Trophoblast cell (in vitro differentiated cells and primary cell): ENCODE data around the gene PAN2.
A peak's percentile ranks its signal among the peaks of the same experiment; 100 is the strongest.
"Not testable (repeated sequence)": the region's sequence is repeated elsewhere in the genome, so short reads cannot be mapped to it uniquely, and the experiment has no call there.

Experiments used
- DNase-seq, 2 donors: peaks; one replicate each; pipeline ENCODE4 v3.0.0-alpha.2; 2016
- H2AFZ ChIP-seq: 2 replicates; pipeline ENCODE4 v1.6.1; 2013; ENCODE audit warnings: low read length, moderate library complexity, mild to moderate bottlenecking; ENCODE audit not compliant: insufficient read depth, poor library complexity
- H2AK5ac ChIP-seq: 2 replicates; pipeline ENCODE4 v1.6.1; 2013; ENCODE audit warnings: mild to moderate bottlenecking, low read length
- H2BK120ac ChIP-seq: 2 replicates; pipeline ENCODE4 v1.6.1; 2013; ENCODE audit warnings: low read length, mild to moderate bottlenecking, moderate library complexity; ENCODE audit not compliant: insufficient read depth, poor library complexity
- H2BK12ac ChIP-seq: 2 replicates; pipeline ENCODE4 v1.6.1; 2013; ENCODE audit warnings: mild to moderate bottlenecking, low read length, moderate library complexity
- H2BK5ac ChIP-seq: 2 replicates; pipeline ENCODE4 v1.6.1; 2013; ENCODE audit warnings: low read length, low read depth, moderate library complexity, mild to moderate bottlenecking; ENCODE audit not compliant: poor library complexity
- H3K14ac ChIP-seq: 2 replicates; pipeline ENCODE4 v1.6.1; 2013; ENCODE audit warnings: mild to moderate bottlenecking, low read length
- H3K18ac ChIP-seq: 2 replicates; pipeline ENCODE4 v1.6.1; 2013; ENCODE audit warnings: mild to moderate bottlenecking, low read length
- H3K23ac ChIP-seq: 2 replicates; pipeline ENCODE4 v1.6.1; 2013; ENCODE audit warnings: low read length
- H3K27ac ChIP-seq: 2 replicates; pipeline ENCODE4 v1.5.1; 2013; ENCODE audit warnings: low read depth, mild to moderate bottlenecking, inconsistent platforms, low read length, moderate library complexity
- H3K27me3 ChIP-seq: 2 replicates; pipeline ENCODE4 v1.6.1; 2013; ENCODE audit warnings: inconsistent platforms, mild to moderate bottlenecking, low read length, moderate library complexity; ENCODE audit not compliant: insufficient read depth
- H3K36me3 ChIP-seq, 2 experiments: 1 replicate in 1 of 2; 2 replicates in 1 of 2; pipeline ENCODE4 v1.6.1; 2013; ENCODE audit warnings: low read length in 2 of 2, mild to moderate bottlenecking in 2 of 2, moderate library complexity in 1 of 2; ENCODE audit not compliant: insufficient read depth in 2 of 2, control insufficient read depth in 1 of 2
- H3K4ac ChIP-seq: 2 replicates; pipeline ENCODE4 v1.6.1; 2013; ENCODE audit warnings: low read depth, mild to moderate bottlenecking, low read length, moderate library complexity
- H3K4me1 ChIP-seq, 2 experiments: 1 replicate in 1 of 2; 2 replicates in 1 of 2; pipeline ENCODE4 v1.6.1; 2013; ENCODE audit warnings: low read length in 2 of 2, mild to moderate bottlenecking in 2 of 2, moderate library complexity in 1 of 2; ENCODE audit not compliant: insufficient read depth in 2 of 2, control insufficient read depth in 1 of 2
- H3K4me2 ChIP-seq: 2 replicates; pipeline ENCODE4 v1.6.1; 2013; ENCODE audit warnings: inconsistent platforms, mild to moderate bottlenecking, low read length, moderate library complexity
- H3K4me3 ChIP-seq: 2 replicates; pipeline ENCODE4 v1.5.1; 2013; ENCODE audit warnings: mild to moderate bottlenecking, low read depth, low read length, inconsistent platforms
- H3K79me1 ChIP-seq: one replicate; pipeline ENCODE4 v1.6.1; 2013; ENCODE audit warnings: low read length
- H3K79me2 ChIP-seq: 2 replicates; pipeline ENCODE4 v1.6.1; 2013; ENCODE audit warnings: low read length, mild to moderate bottlenecking; ENCODE audit not compliant: control insufficient read depth, insufficient read depth, poor library complexity
- H3K9ac ChIP-seq: 2 replicates; pipeline ENCODE4 v1.6.1; 2013; ENCODE audit warnings: mild to moderate bottlenecking, low read length
- H3K9me3 ChIP-seq: 2 replicates; pipeline ENCODE4 v1.6.1; 2013; ENCODE audit warnings: low read depth, mild to moderate bottlenecking, control low read depth, inconsistent platforms, low read length; ENCODE audit not compliant: insufficient read depth
- H4K12ac ChIP-seq: 2 replicates; pipeline ENCODE4 v1.6.1; 2013; ENCODE audit warnings: low read depth, mild to moderate bottlenecking, low read length, moderate library complexity
- H4K8ac ChIP-seq: 2 replicates; pipeline ENCODE4 v1.6.1; 2013; ENCODE audit warnings: low read depth, mild to moderate bottlenecking, low read length, moderate library complexity
- H4K91ac ChIP-seq: one replicate; pipeline ENCODE4 v1.6.1; 2013; ENCODE audit warnings: low read depth, mild to moderate bottlenecking, low read length, moderate library complexity
- WGBS: extraction: QIAGEN DNeasy Blood & Tissue Kit; methylation state at CpG from one replicate; pipeline ENCODE4 v1.1.7; 2013; ENCODE audit warnings: missing lambda C conversion rate; ENCODE audit not compliant: insufficient read length, insufficient coverage; ENCODE audit errors: extremely low coverage; 5-methylcytosine and 5-hydroxymethylcytosine counted together

PAN2 gene

DNA sequence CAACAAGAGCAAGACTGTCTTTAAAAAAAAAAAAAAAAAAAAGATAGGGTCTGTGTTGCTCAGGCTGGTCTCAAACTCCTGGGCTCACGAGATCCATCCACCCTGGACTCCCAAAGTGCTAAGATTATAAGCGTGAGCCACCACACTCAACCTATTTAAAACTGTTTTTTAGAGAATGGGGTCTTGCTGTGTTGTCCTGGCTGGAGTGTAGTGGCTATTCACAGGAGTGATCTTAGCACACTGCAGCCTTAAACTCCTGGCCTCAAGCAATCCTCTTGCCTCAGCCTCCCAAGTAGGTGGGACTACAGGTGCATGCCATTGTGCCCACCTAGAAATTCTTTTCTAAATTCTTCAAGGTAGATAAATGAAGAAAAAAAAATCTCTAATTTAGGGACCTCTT lies 59.5 kb downstream of the PAN2 start:
- H2BK12ac ChIP-seq: no peak overlapping the region
- H3K4me2 ChIP-seq: no peak overlapping the region
- H4K8ac ChIP-seq: no peak overlapping the region
- whole genome bisulfite sequencing: no CpG with 5 or more reads among the region's 2 CpGs
- no peak overlapping the region for H2BK120ac ChIP-seq
- H3K23ac ChIP-seq: no peak overlapping the region
- no peak overlapping the region for H3K18ac ChIP-seq
- H4K91ac ChIP-seq: no peak overlapping the region
- no peak overlapping the region for H3K9ac ChIP-seq
- no peaks in the 10 kb centered on the region for H3K79me1 ChIP-seq
- H3K9me3 ChIP-seq: no peaks in the 10 kb centered on the region
- no peak overlapping the region for H4K12ac ChIP-seq
- no peak overlapping the region for H2BK5ac ChIP-seq
- peaks cover 55 to 70% of the 10 kb centered on the region in 2 experiments for H3K36me3 ChIP-seq
- no peak overlapping the region for H2AK5ac ChIP-seq
- H3K4me3 ChIP-seq: no peak overlapping the region
- no peaks in the 10 kb centered on the region for H3K4me1 ChIP-seq
- H3K79me2 ChIP-seq: no peaks in the 10 kb centered on the region
- no peak overlapping the region for H3K27ac ChIP-seq
- DNase-seq: no peak
- no peak overlapping the region for H3K4ac ChIP-seq
- H3K14ac ChIP-seq: no peak overlapping the region
- no peaks in the 10 kb centered on the region for H3K27me3 ChIP-seq
- no peak overlapping the region for H2AFZ ChIP-seq

DNA sequence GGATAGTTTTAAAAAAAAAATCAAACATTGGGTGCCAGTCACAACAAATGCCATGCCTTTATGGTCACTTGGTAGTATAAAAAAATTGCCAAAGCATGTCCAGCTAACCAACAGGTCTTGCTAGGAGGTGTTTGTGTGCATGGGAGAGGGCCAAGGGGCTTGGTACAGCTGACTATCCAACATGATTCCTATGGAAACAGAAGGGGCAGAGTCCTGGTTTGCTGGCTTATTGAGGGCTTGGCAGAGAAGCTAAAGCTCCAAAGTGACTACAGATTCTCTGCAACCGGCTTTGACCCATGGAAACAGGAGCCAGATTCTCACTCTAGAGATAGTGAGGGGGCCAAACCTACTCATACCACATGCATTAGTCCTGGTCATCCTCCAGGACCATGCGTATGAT lies 61.3 kb downstream of the PAN2 start:
- not testable (repeated sequence) for H3K79me1 ChIP-seq, H2AK5ac ChIP-seq, H3K27me3 ChIP-seq, H3K4me1 ChIP-seq, H4K12ac ChIP-seq, H2BK5ac ChIP-seq, H3K14ac ChIP-seq, H3K4me2 ChIP-seq, H3K4me3 ChIP-seq, H3K9ac ChIP-seq, H2BK120ac ChIP-seq, H3K4ac ChIP-seq, H2AFZ ChIP-seq, H3K9me3 ChIP-seq, H3K27ac ChIP-seq, H3K23ac ChIP-seq, H4K91ac ChIP-seq, H2BK12ac ChIP-seq, H3K79me2 ChIP-seq, H3K18ac ChIP-seq, H4K8ac ChIP-seq, DNase-seq
- peaks cover 39 to 53% of the 10 kb centered on the region in 2 experiments for H3K36me3 ChIP-seq
- WGBS: no CpG with 5 or more reads among the region's 2 CpGs

DNA sequence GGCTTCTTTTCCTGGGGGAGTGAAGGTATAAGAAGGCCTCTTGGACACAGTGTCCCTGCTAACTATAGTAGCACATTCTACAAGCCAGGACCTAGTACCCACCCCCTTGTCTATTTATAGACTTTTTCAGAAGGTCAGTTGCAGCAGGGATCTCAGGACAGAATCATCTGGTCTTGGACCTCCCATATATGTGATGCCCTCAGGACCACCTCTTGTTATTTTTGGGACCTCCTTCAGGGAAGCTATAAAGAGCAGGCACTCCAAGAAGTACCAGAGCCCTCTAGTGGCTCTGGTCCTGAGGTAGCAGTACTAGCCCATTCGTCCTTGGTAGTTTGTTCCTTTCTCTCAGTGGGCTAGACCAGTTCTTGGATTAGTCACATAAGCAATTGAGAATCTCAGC lies 62.8 kb downstream of the PAN2 start:
- H3K9me3 ChIP-seq: no peaks in the 10 kb centered on the region
- H3K4me3 ChIP-seq: no peak overlapping the region

DNA sequence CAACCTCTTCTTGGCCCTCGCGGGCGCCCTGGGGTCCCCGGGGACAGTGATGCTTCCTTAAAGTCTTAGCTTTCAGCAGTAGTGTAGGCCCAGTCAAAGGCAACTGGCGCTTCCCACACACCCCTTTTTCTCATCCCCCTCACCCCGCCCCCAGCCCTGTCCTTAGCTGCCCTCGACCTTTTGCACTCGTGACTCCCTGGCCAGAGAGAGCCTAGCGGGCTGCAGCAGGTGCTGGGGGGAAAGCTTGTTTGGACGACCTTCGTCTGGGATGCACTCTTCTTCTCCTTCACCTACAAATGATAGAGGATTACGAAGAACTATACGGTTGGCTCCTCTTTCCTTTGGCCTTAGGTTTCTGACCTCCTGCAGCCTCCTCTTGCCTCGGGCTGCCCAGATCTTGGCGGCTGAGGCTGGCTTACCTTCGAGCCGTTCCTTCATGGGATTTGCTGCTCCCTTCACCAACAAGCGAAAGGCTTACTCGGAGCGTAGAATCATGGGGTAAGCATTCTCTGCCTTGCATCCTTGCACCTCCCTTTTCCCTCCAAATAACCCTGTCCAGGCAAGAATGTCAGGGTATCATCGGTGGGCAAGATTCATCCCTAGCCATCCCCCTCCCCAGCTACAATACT lies 66.2 kb downstream of the PAN2 start:
- peaks cover 8 to 16% of the 10 kb centered on the region in 2 experiments for H3K36me3 ChIP-seq
- H2AK5ac ChIP-seq: no peak overlapping the region
- peak overlapping the region; percentile 20 for H3K9ac ChIP-seq
- no peak overlapping the region for H3K14ac ChIP-seq
- peak overlapping the region; percentile 31 for H2AFZ ChIP-seq
- H3K18ac ChIP-seq: no peak overlapping the region
- no peak overlapping the region for H3K27ac ChIP-seq
- H2BK12ac ChIP-seq: no peak overlapping the region
- H3K27me3 ChIP-seq: no peaks in the 10 kb centered on the region
- WGBS: no CpG with 5 or more reads among the region's 21 CpGs
- H3K4me1 ChIP-seq: peaks cover 2 to 4% of the 10 kb centered on the region in 2 experiments
- H2BK120ac ChIP-seq: no peak overlapping the region
- peaks cover 3% of the 10 kb centered on the region for H3K79me1 ChIP-seq
- H3K4ac ChIP-seq: no peak overlapping the region
- peak; percentile 30 to 44 for DNase-seq
- no peak overlapping the region for H4K91ac ChIP-seq
- no peak overlapping the region for H4K12ac ChIP-seq
- peak overlapping the region; percentile 42 for H4K8ac ChIP-seq
- peak overlapping the region; percentile 83 for H3K4me3 ChIP-seq
- H3K4me2 ChIP-seq: peak overlapping the region; percentile 82
- H3K23ac ChIP-seq: no peak overlapping the region
- no peak overlapping the region for H2BK5ac ChIP-seq
- H3K9me3 ChIP-seq: no peaks in the 10 kb centered on the region
- peaks cover 2% of the 10 kb centered on the region for H3K79me2 ChIP-seq

More for the DNA sequence above, 62.8 kb downstream of the PAN2 start:
- H2AK5ac ChIP-seq: no peak overlapping the region
- no peak overlapping the region for H2BK5ac ChIP-seq
- H2BK120ac ChIP-seq: no peak overlapping the region
- H2AFZ ChIP-seq: no peak overlapping the region
- H3K27me3 ChIP-seq: no peaks in the 10 kb centered on the region
- H4K12ac ChIP-seq: no peak overlapping the region
- DNase-seq: peak in 1 of 2 donors; percentile 41
- H3K9ac ChIP-seq: no peak overlapping the region
- H3K4me2 ChIP-seq: no peak overlapping the region
- peaks cover 3% of the 10 kb centered on the region for H3K79me1 ChIP-seq
- no peak overlapping the region for H3K14ac ChIP-seq
- no peak overlapping the region for H4K8ac ChIP-seq
- no peak overlapping the region for H3K18ac ChIP-seq
- no peak overlapping the region for H2BK12ac ChIP-seq
- H3K4me1 ChIP-seq: peaks cover 2 to 4% of the 10 kb centered on the region in 2 experiments
- no peak overlapping the region for H4K91ac ChIP-seq
- no peak overlapping the region for H3K23ac ChIP-seq
- peaks cover 34 to 49% of the 10 kb centered on the region in 2 experiments for H3K36me3 ChIP-seq
- WGBS: no CpG with 5 or more reads among the region's 1 CpG
- no peak overlapping the region for H3K27ac ChIP-seq
- H3K79me2 ChIP-seq: peaks cover 2% of the 10 kb centered on the region
- no peak overlapping the region for H3K4ac ChIP-seq
